ENCODE measurements around the gene CREB3L2.

- TF ChIP-seq CTCF (IDR thresholded peaks at IDR 0.05; ENCODE audit: poor library complexity) (no peak), EZH2phosphoT487 (IDR thresholded peaks at IDR 0.05; ENCODE audit: low read depth, severe bottlenecking, unreplicated experiment) (no peak)
Observed at GRCh38 chr7:137839903-137840779, 161.7 kb downstream of the CREB3L2 start.

All from hepatocyte (in vitro differentiated cells).